ENCODE measurements around the gene DENND1A.

DNA sequence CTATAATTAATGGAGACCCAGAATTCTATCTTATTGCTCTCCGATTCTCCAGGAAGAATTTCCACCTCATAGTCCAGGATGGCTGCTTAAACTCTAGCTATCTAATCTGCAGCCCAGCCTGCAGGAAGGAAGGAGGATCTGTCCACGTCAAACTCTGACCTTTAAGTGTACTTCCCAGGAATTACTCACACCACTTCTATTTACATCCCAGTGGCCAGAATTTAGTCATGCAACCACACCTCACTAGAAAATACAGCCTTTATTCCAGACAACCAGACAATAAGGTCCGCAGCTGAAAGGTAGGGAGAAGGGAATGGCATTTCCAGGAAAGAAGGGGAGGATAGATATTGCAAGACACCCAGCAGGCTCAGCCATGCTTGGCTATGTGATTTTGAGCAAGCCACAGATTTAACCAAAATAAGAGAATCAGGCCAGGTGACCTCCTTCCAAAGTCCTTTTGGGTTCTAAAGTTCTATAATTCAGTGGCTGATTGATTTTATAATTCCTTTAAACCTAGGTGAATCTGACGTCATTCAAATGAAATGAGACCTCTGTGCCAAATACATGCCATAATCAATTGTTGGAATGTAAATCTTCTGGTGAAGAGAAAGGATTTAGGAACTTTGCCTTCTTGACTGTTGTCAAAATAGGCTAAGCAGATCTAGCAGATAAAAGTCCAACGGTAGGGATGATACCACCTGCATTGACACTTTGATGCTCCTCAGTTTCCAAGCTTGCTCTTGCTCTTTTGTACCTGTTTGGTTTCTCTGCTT lies 3.7 kb upstream of the DENND1A start:
- TF ChIP-seq, protein P1, sequence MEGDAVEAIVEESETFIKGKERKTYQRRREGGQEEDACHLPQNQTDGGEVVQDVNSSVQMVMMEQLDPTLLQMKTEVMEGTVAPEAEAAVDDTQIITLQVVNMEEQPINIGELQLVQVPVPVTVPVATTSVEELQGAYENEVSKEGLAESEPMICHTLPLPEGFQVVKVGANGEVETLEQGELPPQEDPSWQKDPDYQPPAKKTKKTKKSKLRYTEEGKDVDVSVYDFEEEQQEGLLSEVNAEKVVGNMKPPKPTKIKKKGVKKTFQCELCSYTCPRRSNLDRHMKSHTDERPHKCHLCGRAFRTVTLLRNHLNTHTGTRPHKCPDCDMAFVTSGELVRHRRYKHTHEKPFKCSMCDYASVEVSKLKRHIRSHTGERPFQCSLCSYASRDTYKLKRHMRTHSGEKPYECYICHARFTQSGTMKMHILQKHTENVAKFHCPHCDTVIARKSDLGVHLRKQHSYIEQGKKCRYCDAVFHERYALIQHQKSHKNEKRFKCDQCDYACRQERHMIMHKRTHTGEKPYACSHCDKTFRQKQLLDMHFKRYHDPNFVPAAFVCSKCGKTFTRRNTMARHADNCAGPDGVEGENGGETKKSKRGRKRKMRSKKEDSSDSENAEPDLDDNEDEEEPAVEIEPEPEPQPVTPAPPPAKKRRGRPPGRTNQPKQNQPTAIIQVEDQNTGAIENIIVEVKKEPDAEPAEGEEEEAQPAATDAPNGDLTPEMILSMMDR (IDR thresholded peaks at IDR 0.05), result no peak
- TF ChIP-seq POLR2A (IDR thresholded peaks at IDR 0.05) (no peak), POLR2AphosphoS5 (IDR thresholded peaks at IDR 0.05) (no peak)
